ENCODE measurements around the gene PRRT1.
A peak's percentile ranks its signal among the peaks of the same experiment; 100 is the strongest.
"Not testable (repeated sequence)": the region's sequence is repeated elsewhere in the genome, so short reads cannot be mapped to it uniquely, and the experiment has no call there.

PRRT1 gene

GRCh38 chr6:32195902-32196681 is 44.4 kb upstream of the PRRT1 start:
- peak overlapping the region; percentile 68 for H3K4me3 ChIP-seq (replicated peaks; ENCODE audit: low read depth, low read length)
- DNase-seq (ENCODE audit: extremely low read depth, low read depth): no peak
- no peak for TF ChIP-seq CTCF (IDR thresholded peaks at IDR 0.05; ENCODE audit: low read depth, low read length, missing control alignments)

GRCh38 chr6:32195652-32195901 is 43.8 kb upstream of the PRRT1 start:
- peak overlapping the region; percentile 68 for H3K4me3 ChIP-seq (replicated peaks; ENCODE audit: low read depth, low read length)
- TF ChIP-seq CTCF (IDR thresholded peaks at IDR 0.05; ENCODE audit: low read depth, low read length, missing control alignments): peak; percentile 31
- DNase-seq (ENCODE audit: extremely low read depth, low read depth): peak; percentile 96

- TF ChIP-seq CTCF (IDR thresholded peaks at IDR 0.05; ENCODE audit: low read depth, low read length, missing control alignments): peak; percentile 47
- DNase-seq (ENCODE audit: extremely low read depth, low read depth): no peak
Measured at GRCh38 chr6:32194825-32195651, 43.3 kb upstream of the PRRT1 start.

GRCh38 chr6:32194388-32194787 is 42.6 kb upstream of the PRRT1 start:
- no peak overlapping the region for H3K4me3 ChIP-seq (replicated peaks; ENCODE audit: low read depth, low read length)
- no peak for DNase-seq (ENCODE audit: extremely low read depth, low read depth)
- no peak for TF ChIP-seq CTCF (IDR thresholded peaks at IDR 0.05; ENCODE audit: low read depth, low read length, missing control alignments)

More at GRCh38 chr6:32194825-32195651, 43.3 kb upstream of the PRRT1 start:
- peak overlapping the region; percentile 38 for H3K4me3 ChIP-seq (replicated peaks; ENCODE audit: low read depth, low read length)

GRCh38 chr6:32193096-32193495 is 41.4 kb upstream of the PRRT1 start:
- not testable (repeated sequence) for DNase-seq (ENCODE audit: extremely low read depth, low read depth)
- peak overlapping the region; percentile 17 for H3K4me3 ChIP-seq (replicated peaks; ENCODE audit: low read depth, low read length)

GRCh38 chr6:32192608-32193039 is 40.9 kb upstream of the PRRT1 start, which contains the start of gene GPSM3:
Gene GPSM3 (minus strand): TSS chr6:32192643. CDS start chr6:32192513, 130 bp downstream.
- TF ChIP-seq CTCF (IDR thresholded peaks at IDR 0.05; ENCODE audit: low read depth, low read length, missing control alignments): no peak
- H3K4me3 ChIP-seq (replicated peaks; ENCODE audit: low read depth, low read length): peak within 1 kb of the TSS; percentile 17
- DNase-seq (ENCODE audit: extremely low read depth, low read depth): no peak

Measured in HFF-Myc (cell line).